Transverse colon (tissue), 4 donors: ENCODE data around the gene RGP1.

Source experiments
- CTCF ChIP-seq, 5 experiments: fragments of 200-600 bp in 3 of 5; fragments of 450-650 bp in 2 of 5; sonication (generic) in 3 of 5; IDR thresholded peaks; 1 replicate in 2 of 5; 2 replicates in 3 of 5; pipeline ENCODE4 v1.5.1; 2016 to 2017; ENCODE audit warnings: antibody characterized with exemption in 5 of 5, inconsistent platforms in 3 of 5, mild to moderate bottlenecking in 2 of 5, moderate library complexity in 1 of 5
- POLR2A ChIP-seq: fragments of 450-650 bp; IDR thresholded peaks from one replicate; pipeline ENCODE4 v1.6.1; 2016; ENCODE audit warnings: antibody characterized with exemption, mild to moderate bottlenecking, moderate library complexity
- POLR2AphosphoS5 ChIP-seq, 3 donors: sonication (generic); formaldehyde crosslinking; IDR thresholded peaks; one replicate each; pipeline ENCODE4 v1.6.1; 2016; ENCODE audit warnings: antibody characterized with exemption in 3 of 3

- TF ChIP-seq CTCF (IDR thresholded peaks at IDR 0.05) (no peak), POLR2A (no peak), POLR2AphosphoS5 (IDR thresholded peaks at IDR 0.05) (no peak)
Observed at GRCh38 chr9:35798658-35799374, 49.7 kb downstream of the RGP1 start.
